GM21576 (cell line): ENCODE measurements around the gene RAD51.
A peak's percentile ranks its signal among the peaks of the same experiment; 100 is the strongest.
"Not testable (repeated sequence)": the region's sequence is repeated elsewhere in the genome, so short reads cannot be mapped to it uniquely, and the experiment has no call there.

Experiments
- ATAC-seq: cut with Tn5 transposase; IDR thresholded peaks from one replicate; pipeline ENCODE4 v1.9.1; 2021; ENCODE audit warnings: mild to moderate bottlenecking, moderate library complexity; ENCODE audit not compliant: unreplicated experiment

The RAD51 gene

GRCh38 chr15:40694688-40695468, at the start of gene RAD51:
TSS of gene RAD51 (plus strand) at chr15:40695174. CDS start at chr15:40698759, 3,585 bp downstream.
- peak; percentile 80 for ATAC-seq

- no peak for ATAC-seq
Measured at GRCh38 chr15:40647523-40647922, 47.5 kb upstream of the RAD51 start.

GRCh38 chr15:40650479-40650878, 44.5 kb upstream of the RAD51 start:
- no peak for ATAC-seq

GRCh38 chr15:40660686-40661085, 34.3 kb upstream of the RAD51 start:
- ATAC-seq, result no peak

GRCh38 chr15:40664909-40665308, 30.1 kb upstream of the RAD51 start:
- ATAC-seq, result no peak

GRCh38 chr15:40676290-40676689, 18.7 kb upstream of the RAD51 start:
- not testable (repeated sequence) for ATAC-seq

GRCh38 chr15:40676906-40677305, 18.1 kb upstream of the RAD51 start:
- ATAC-seq, result not testable (repeated sequence)

GRCh38 chr15:40680151-40680550, 14.8 kb upstream of the RAD51 start:
- no peak for ATAC-seq

- ATAC-seq, result not testable (repeated sequence)
Measured at GRCh38 chr15:40680959-40681358, 14.0 kb upstream of the RAD51 start.

GRCh38 chr15:40684381-40684780, 10.6 kb upstream of the RAD51 start:
- no peak for ATAC-seq

GRCh38 chr15:40685376-40685775, 9.6 kb upstream of the RAD51 start:
- ATAC-seq, result no peak

- ATAC-seq, result no peak
Measured at GRCh38 chr15:40688932-40689799, 5.8 kb upstream of the RAD51 start.

GRCh38 chr15:40691737-40692136, 3.2 kb upstream of the RAD51 start:
- no peak for ATAC-seq

GRCh38 chr15:40693904-40694687, 878 bp upstream of the RAD51 start:
- no peak for ATAC-seq

GRCh38 chr15:40695469-40695890, 506 bp downstream of the RAD51 start:
- ATAC-seq, result peak; percentile 31

- no peak for ATAC-seq
Measured at GRCh38 chr15:40696228-40696627, 1.3 kb downstream of the RAD51 start.

- no peak for ATAC-seq
Measured at GRCh38 chr15:40697916-40698315, 2.9 kb downstream of the RAD51 start.

GRCh38 chr15:40702077-40702476, 7.1 kb downstream of the RAD51 start:
- ATAC-seq, result no peak

GRCh38 chr15:40706121-40706520, 11.1 kb downstream of the RAD51 start:
- no peak for ATAC-seq

- no peak for ATAC-seq
Measured at GRCh38 chr15:40714144-40714543, 19.2 kb downstream of the RAD51 start.

- ATAC-seq, result no peak
Measured at GRCh38 chr15:40716165-40716564, 21.2 kb downstream of the RAD51 start.
